GM21529 (cell line): ENCODE data around the gene GOLGA8T.
"Not testable (repeated sequence)": the region's sequence is repeated elsewhere in the genome, so short reads cannot be mapped to it uniquely, and the experiment has no call there.

Source experiments
- ATAC-seq: cut with Tn5 transposase; IDR thresholded peaks from one replicate; pipeline ENCODE4 v1.9.1; 2021; ENCODE audit not compliant: unreplicated experiment

Gene GOLGA8T

GRCh38 chr15:30134751-30135150 is at the start of gene GOLGA8T:
TSS of gene GOLGA8T (plus strand) at chr15:30135051. CDS start at chr15:30135149, 98 bp downstream.
- not testable (repeated sequence) for ATAC-seq

DNA sequence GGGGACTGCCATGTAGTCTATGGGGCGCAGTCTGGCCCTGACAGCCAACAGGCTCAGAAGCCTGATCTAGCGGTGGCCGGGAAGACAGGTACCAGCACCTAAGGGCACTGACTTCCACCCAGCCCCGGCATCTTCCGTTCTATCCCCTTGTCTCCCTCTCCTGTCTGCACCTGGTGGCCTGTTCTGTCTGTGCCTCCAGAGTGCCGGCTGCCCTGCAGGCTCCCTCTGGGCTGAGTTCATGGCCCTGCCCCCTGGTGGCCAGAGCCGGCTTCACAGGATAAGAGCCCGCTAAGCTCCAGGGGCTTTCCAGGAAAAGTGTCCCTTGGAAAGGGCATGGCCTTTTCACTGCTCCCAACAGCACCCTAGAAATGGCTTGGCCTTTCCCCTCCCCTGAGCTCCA is 37.0 kb upstream of the GOLGA8T start:
- ATAC-seq = not testable (repeated sequence)

DNA sequence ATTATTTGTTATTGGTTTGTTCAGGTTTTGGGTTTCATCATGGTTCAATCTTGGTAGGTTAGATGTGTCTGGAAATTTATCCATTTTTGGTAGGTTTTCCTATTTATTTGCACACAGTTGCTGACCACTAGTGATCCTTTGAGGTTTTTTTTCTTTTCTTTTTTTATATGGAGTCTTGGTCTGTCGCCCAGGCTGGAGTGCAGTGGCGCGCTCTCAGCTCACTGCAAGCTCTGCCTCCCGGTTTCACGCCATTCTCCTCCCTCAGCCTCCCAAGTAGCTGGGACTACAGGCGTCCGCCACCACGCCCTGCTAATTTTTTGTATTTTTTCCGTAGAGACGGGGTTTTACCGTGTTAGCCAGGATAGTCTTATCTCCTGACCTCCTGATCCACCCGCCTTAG is 32.0 kb upstream of the GOLGA8T start:
- not testable (repeated sequence) for ATAC-seq

DNA sequence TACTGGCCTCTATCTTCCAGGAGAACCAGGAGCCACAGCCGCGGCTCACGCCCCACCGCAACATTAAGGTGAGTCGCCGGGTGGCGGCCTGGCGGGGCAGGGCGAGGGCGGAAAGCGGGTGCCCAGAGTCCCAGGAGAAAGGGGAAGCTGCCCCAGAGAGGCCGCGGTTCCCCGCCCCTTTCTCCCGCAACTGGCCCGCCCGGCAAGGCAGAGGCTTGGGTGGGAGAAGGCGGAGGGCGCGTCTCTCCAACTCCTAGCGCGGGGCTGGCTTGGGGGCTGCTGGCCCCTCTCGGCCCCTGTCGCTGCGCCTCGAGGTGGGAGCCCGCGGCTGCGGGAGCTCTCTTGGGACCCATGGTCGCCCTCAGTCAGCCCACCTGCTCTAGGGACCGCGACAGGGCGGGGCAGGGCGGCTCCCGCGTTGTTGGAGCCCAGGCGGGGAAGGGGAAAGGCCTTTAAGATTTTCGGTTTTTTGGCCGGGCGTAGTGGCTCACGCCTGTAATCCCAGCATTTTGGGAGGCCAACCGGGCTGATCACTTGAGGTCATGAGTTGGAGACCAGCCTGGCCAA is 30.8 kb upstream of the GOLGA8T start:
- ATAC-seq = not testable (repeated sequence)

DNA sequence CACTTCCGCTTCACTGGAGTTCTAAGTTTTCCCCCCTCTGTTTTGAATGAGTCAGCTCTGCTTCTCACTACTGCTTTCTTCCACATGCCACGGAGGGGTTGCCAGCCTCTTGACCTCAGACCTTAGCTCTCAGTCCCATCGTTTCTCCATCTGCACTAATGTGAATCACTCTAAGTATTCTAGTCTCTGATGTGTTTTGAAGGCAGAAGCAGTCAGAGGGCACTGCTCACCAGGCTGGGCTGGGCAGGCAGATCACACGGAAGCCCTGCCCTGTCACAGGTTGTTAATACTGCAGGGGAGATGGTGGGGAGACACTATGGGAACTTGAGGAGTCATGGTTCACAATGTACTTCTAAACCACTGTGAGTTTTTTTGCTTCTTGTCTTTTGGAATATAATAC is 24.3 kb upstream of the GOLGA8T start:
- not testable (repeated sequence) for ATAC-seq

DNA sequence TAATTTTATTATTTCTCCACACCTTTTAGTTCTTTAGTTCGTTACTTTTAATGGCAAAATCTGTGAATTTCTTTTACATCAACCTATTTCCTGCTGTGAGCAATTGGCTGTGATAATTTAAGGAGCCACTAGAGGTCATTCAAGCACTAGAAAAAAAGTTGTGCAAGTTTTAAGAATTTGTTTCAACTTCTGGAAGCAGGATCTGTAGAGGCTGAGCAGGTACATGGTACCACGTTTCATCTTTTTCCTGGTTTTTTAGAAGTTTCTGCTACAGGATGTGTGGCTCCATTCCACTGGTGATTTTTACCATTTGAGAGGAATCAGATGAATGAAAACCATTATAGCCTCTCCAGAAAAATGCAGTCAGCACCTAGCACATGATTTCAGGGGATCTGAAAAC is 4.8 kb upstream of the GOLGA8T start:
- ATAC-seq = not testable (repeated sequence)

GRCh38 chr15:30143246-30143645 is 8.4 kb downstream of the GOLGA8T start:
- ATAC-seq = not testable (repeated sequence)

DNA sequence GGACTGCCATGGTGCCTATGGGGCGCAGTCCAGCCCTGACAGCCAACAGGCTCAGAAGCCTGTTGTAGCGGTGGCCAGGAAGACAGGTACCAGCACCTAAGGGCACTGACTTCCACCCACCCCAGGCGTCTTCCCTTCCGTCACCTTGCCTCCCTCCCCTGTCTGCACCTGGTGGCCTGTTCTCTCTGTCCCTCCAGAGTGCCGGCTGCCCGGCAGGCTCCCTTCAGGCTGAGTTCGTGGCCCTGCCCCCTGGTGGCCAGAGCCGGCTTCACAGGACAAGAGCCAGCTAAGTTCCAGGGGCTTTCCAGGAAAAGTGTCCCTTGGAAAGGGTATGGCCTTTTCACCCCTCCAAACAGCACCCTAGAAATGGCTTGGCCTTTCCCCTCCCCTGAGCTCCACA is 15.0 kb downstream of the GOLGA8T start:
- not testable (repeated sequence) for ATAC-seq

DNA sequence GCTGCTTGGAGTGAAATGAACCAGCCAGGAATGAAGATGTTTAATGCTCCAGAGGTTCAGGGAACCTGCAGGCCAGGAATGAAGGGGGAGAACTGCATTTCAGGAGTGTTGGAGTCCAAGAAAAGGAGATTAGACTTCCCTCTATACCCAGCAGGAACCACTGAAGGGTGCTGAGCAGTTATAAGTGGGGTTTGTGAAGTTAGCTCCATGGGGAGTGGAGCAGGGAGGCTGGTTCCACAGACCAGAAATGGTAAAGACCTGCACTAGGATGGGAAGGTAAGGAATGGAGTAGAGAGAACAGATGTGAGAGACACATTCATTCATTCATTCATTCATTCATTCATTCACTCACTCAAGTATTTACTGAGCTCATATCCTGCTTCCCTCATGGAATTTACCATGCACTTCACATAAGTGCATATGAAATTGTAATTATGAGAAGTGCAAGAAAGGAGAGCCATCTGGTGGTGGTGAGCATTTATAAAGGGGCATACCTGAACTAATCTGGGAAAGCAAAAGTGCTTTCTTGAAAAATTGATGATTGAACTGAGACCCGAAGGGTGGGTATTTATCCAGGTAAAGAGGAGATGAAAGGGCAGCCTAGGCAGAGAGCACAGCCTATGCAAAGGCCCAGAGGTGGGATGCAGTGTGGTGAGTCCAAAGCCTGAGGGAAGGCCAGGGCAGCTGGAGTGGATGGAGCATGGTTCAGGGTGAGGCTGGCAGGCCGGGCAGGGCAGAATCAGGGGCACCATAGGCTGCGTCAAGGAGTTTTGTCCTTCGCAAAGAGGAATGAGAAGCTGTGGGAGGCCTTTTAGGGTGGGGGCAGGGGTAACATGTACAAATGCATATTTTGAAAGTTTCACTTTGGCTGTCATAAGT is 27.9 kb downstream of the GOLGA8T start:
- ATAC-seq = not testable (repeated sequence)

DNA sequence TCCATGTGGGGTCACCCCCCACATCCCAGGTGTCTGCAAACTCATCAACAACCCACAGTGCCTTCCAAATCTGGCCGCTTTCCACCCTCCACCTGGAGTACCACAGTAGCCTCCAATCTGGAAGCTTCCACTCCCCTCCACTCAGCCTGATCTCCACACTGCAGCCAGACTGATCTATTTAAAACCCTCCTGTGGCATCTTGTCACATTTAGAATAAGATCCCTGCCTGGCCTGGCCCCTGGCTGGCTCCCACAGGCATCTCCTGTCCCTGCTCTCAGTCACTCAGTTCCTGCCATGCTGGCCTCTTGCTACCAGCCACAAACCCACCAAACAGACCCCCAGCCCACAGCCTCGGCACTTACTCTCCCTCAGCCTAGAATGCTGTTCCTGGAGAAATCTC is 28.9 kb downstream of the GOLGA8T start:
- not testable (repeated sequence) for ATAC-seq

DNA sequence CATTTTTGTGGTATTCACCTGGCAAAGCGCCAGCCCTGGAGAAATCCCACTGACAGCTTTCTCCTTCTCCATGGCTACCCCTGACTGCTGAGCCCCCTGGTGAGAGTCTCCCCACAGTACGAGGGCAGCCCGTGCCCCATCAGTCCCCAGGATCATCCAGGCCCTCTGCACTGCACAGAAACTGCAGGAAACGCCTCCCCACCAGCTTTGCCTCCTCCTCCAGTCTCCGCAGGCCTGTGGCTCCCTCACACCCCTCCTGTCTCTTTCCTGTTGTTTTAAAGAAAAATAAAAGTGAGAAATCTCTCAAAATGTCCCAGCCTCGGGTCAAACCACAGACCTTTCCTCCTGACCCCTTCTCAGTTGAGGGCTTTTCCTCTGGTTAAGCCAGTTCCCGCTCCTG is 29.4 kb downstream of the GOLGA8T start:
- not testable (repeated sequence) for ATAC-seq

GRCh38 chr15:30167403-30167802 is 32.6 kb downstream of the GOLGA8T start:
- not testable (repeated sequence) for ATAC-seq

DNA sequence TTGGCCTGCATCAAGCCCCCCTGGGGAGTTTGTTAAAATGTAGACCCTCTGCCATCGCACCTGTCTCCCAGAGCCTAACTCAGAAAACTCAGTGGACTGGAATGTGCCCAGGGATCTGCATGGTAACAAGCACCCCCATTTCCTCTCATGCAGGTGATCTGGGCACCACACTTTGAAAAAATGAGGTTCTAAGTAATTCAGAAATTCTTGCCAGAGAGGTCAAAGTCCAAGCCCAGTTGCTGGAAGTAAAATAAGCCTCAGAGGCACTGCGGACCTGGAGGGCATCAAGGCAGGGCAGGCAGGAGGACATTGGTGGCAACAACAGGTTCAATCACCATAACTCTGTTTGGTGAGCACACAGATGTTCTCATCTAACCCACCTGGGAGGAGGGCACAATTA is 33.0 kb downstream of the GOLGA8T start:
- ATAC-seq = not testable (repeated sequence)

GRCh38 chr15:30171452-30171851 is 36.6 kb downstream of the GOLGA8T start:
- ATAC-seq = not testable (repeated sequence)

DNA sequence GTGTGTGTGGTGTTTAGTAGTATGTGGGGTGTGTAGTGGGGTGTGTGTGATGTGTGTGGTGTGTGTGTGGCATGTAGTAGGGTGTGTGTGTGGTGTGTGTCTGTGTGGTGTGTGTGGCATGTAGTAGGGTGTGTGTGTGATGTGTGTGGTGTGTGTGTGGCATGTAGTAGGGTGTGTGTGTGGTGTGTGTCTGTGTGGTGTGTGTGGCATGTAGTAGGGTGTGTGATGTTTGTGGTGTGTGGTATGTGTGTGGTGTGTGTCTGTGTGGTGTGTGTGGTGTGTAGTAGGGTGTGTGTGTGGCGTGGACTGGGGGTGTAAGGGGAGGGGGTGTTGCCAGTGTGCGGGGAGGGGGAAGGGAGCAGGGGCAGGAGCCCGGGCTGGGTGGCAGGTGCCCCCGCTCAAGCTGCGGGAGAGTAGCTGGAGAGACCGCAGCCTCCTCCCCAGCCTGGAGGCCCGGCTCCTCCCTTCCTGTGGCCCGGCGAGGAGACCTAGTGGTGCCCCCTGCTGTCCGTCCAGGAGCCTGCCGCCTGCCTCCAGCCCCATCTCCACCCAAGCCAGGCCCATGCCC is 38.3 kb downstream of the GOLGA8T start:
- peak; percentile 68 for ATAC-seq

DNA sequence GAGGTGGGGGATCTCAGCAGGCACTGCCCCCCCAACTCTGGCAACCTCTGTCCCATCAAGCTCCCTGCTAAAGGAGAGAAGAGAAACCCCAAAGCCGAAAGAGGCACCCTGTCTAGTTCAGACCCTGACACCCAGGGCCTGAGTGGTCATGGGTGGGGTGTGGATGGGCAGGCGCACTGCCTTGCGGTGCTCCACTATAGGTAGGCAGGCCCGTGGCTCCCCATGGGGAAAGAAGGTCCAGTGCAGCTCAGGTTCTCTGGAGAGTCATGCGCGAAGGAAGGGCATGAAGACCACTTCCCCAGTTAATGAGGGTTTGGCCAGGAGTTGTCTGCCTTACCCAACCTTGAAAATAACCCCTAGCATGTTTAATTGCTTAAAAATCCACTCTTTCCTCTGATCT is 40.4 kb downstream of the GOLGA8T start:
- ATAC-seq = not testable (repeated sequence)

- not testable (repeated sequence) for ATAC-seq
These were observed 41.8 kb downstream of the GOLGA8T start for GRCh38 chr15:30176613-30177012.

DNA sequence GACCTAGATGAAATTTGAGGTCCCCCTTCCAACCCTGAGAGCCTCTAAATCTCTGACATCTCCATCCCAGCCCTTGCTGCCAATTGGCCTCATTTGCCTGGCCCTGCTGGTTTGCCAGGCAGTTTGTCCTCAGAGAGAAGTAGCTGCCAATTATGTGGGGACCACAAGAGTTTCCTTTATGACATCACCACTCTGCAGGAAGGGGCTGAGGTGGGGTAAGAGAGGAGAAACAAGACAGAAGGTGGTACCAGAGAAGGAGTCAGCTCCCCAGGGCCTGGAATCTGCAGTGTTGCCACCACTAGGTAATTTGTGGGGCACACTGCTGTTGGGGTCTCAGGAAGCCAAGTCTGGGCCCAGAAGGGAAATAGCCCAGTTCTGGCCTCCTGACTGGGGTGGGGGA is 45.0 kb downstream of the GOLGA8T start:
- not testable (repeated sequence) for ATAC-seq

DNA sequence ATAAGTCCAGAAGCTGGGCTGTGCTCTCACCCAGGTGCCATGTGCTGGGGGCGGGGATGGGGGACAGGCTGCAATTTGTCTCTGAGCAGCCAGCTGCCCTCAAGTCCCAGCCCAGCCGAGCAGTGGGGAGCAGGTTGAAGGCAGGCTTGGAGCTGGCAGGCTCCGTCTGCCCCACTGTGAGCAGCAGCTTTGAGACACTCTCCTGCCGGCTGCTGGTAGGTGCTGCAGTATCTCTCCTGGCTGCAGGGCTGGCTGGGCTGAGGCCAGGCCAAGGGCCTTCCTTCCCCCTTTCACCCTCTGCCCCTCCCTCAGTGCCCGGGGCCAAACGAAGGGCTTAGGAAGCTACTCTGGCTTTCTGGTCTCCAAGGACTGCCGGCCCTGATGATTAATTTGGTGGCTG is 50.6 kb downstream of the GOLGA8T start:
- not testable (repeated sequence) for ATAC-seq

- not testable (repeated sequence) for ATAC-seq
These were observed 52.6 kb downstream of the GOLGA8T start for GRCh38 chr15:30187429-30187828.

GRCh38 chr15:30189754-30190153 is 54.9 kb downstream of the GOLGA8T start:
- ATAC-seq = not testable (repeated sequence)

GRCh38 chr15:30191143-30191542 is 56.3 kb downstream of the GOLGA8T start:
- ATAC-seq = not testable (repeated sequence)
